Loucy (cell line): ENCODE measurements around the gene FCN2.

Experiments used
- EZH2phosphoT487 ChIP-seq: fragments of 200-600 bp; IDR thresholded peaks from 2 replicates; pipeline ENCODE4 v1.6.1; 2018; ENCODE audit warnings: antibody characterized with exemption, mild to moderate bottlenecking, moderate library complexity, borderline replicate concordance
- TF ChIP-seq, protein P1 (sequence below): fragments of 200-600 bp; sonication (generic); conservative IDR thresholded peaks from 2 replicates; pipeline ENCODE4 v1.5.1; 2014; ENCODE audit warnings: mild to moderate bottlenecking, antibody characterized with exemption, low read length

DNA sequence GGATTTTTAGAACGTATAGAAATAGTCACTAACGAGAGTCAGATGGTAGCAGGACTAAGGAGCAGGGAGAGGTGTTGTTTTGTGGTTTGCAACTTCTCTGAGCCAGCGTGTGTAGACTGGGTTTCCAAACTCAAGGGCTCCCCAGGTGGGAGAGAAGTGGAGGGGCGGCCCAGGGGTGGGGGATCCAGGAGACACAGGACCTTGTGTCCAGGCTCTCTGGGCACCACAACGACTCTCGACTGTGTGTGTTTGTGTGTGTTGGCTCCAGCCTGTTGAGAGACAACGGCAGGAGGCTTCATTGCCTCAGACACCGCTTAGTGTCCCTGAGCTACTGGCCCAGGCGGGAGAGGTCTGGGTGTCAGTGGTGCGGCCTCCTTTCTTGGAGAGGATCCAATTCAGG, 38.0 kb downstream of the FCN2 start:
- TF ChIP-seq, protein P1, sequence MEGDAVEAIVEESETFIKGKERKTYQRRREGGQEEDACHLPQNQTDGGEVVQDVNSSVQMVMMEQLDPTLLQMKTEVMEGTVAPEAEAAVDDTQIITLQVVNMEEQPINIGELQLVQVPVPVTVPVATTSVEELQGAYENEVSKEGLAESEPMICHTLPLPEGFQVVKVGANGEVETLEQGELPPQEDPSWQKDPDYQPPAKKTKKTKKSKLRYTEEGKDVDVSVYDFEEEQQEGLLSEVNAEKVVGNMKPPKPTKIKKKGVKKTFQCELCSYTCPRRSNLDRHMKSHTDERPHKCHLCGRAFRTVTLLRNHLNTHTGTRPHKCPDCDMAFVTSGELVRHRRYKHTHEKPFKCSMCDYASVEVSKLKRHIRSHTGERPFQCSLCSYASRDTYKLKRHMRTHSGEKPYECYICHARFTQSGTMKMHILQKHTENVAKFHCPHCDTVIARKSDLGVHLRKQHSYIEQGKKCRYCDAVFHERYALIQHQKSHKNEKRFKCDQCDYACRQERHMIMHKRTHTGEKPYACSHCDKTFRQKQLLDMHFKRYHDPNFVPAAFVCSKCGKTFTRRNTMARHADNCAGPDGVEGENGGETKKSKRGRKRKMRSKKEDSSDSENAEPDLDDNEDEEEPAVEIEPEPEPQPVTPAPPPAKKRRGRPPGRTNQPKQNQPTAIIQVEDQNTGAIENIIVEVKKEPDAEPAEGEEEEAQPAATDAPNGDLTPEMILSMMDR = no peak
- no peak for TF ChIP-seq EZH2phosphoT487
